ENCODE measurements around the gene EYS. TPM values are rescaled to one million over a fixed set of nuclear protein-coding genes. Genes with fewer than 3 reads are reported as not detected.

The EYS gene
- total RNA-seq, 2 donors from 2014 or later, result 0.18 to 3.5 TPM

- no peak for DNase-seq (ENCODE audit: low spot score)
- intact Hi-C loops (cut with DNase I), result no loop called here
- Histone ChIP-seq H3K4me1 (replicated peaks) (no peaks in the 10 kb centered on the region), H3K4me3 (no peak overlapping the region), H3K27ac (no peak overlapping the region), H3K9me3 (no peaks in the 10 kb centered on the region), H3K36me3 (no peaks in the 10 kb centered on the region), H3K27me3 (replicated peaks; ENCODE audit: insufficient read depth) (no peaks in the 10 kb centered on the region)
- no peak for TF ChIP-seq POLR2A (IDR thresholded peaks at IDR 0.05)
- no peak for TF ChIP-seq POLR2AphosphoS5 (IDR thresholded peaks at IDR 0.05)
- TF ChIP-seq CTCF (IDR thresholded peaks at IDR 0.05), result no peak
- WGBS, result 79% methylated on average over 2 of the region's 2 CpGs
Observed at GRCh38 chr6:65299236-65299635, 407.8 kb downstream of the EYS start.

DNA sequence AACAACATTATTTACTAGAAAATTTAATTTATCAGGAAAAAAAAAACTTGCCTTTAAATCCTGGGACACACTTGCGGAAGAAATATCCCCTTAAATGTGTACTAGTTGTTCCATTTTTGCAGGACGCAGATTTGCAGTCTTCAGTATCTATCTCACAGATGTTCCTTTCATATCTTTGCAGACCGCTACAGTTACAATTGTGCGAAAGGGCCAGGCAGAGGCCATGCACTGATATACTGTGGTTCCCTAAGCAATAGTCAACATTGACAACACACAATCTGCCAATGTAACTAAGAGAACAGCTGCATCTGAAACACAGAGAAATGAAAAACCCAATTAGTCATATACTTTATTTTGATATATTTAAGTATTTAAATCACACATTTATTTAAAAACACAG lies 411.2 kb downstream of the EYS start:
- no peaks in the 10 kb centered on the region for H3K4me1 ChIP-seq (replicated peaks)
- TF ChIP-seq POLR2AphosphoS5 (IDR thresholded peaks at IDR 0.05) (no peak), CTCF (IDR thresholded peaks at IDR 0.05) (no peak), POLR2A (IDR thresholded peaks at IDR 0.05) (no peak)
- H3K27ac ChIP-seq, result no peak overlapping the region
- 83% methylated on average over 4 of the region's 4 CpGs for WGBS
- H3K9me3 ChIP-seq, result no peaks in the 10 kb centered on the region
- no peaks in the 10 kb centered on the region for H3K36me3 ChIP-seq
- no peak for DNase-seq (ENCODE audit: low spot score)
- intact Hi-C loops (cut with DNase I), result no loop called here
- H3K4me3 ChIP-seq, result no peak overlapping the region
- no peaks in the 10 kb centered on the region for H3K27me3 ChIP-seq (replicated peaks; ENCODE audit: insufficient read depth)

DNA sequence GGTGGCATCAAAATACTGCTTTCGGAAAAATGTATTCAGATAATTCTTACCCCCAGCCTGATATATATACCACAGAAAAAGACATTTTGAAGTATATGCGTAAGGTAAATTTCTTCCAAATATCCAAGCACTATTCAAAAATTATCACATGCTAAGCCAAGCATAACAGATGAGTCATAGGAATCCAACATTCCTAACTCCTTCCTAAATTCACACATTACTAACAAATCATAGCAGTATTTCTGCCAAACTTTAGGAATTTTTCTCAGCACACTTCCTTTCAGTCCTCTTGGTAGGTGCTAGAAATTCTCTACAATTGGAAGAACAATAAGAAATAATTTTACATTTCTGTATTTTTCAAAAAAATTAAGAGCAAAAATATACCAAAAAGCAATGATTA lies 417.5 kb downstream of the EYS start:
- Histone ChIP-seq H3K9me3 (no peaks in the 10 kb centered on the region), H3K4me1 (replicated peaks) (no peaks in the 10 kb centered on the region), H3K36me3 (no peaks in the 10 kb centered on the region), H3K4me3 (no peak overlapping the region), H3K27ac (no peak overlapping the region), H3K27me3 (replicated peaks; ENCODE audit: insufficient read depth) (no peaks in the 10 kb centered on the region)
- WGBS, result 93% methylated on average over 2 of the region's 2 CpGs
- intact Hi-C loops (cut with DNase I), result no loop called here
- no peak for DNase-seq (ENCODE audit: low spot score)
- TF ChIP-seq CTCF (IDR thresholded peaks at IDR 0.05) (no peak), POLR2A (IDR thresholded peaks at IDR 0.05) (no peak), POLR2AphosphoS5 (IDR thresholded peaks at IDR 0.05) (no peak)

- H3K4me3 ChIP-seq, result no peak overlapping the region
- no peaks in the 10 kb centered on the region for H3K27me3 ChIP-seq (replicated peaks; ENCODE audit: insufficient read depth)
- no peak overlapping the region for H3K27ac ChIP-seq
- DNase-seq (ENCODE audit: low spot score), result no peak
- intact Hi-C loops (cut with DNase I), result no loop called here
- H3K9me3 ChIP-seq, result no peaks in the 10 kb centered on the region
- H3K4me1 ChIP-seq (replicated peaks), result no peaks in the 10 kb centered on the region
- TF ChIP-seq CTCF (IDR thresholded peaks at IDR 0.05) (no peak), POLR2A (IDR thresholded peaks at IDR 0.05) (no peak), POLR2AphosphoS5 (IDR thresholded peaks at IDR 0.05) (no peak)
- no peaks in the 10 kb centered on the region for H3K36me3 ChIP-seq
Observed at GRCh38 chr6:65285275-65285674, 421.8 kb downstream of the EYS start.

GRCh38 chr6:65280060-65280459 lies 427.0 kb downstream of the EYS start:
- Histone ChIP-seq H3K36me3 (no peaks in the 10 kb centered on the region), H3K9me3 (no peaks in the 10 kb centered on the region), H3K4me3 (no peak overlapping the region), H3K27ac (no peak overlapping the region), H3K27me3 (replicated peaks; ENCODE audit: insufficient read depth) (no peaks in the 10 kb centered on the region), H3K4me1 (replicated peaks) (no peaks in the 10 kb centered on the region)
- TF ChIP-seq CTCF (IDR thresholded peaks at IDR 0.05) (no peak), POLR2AphosphoS5 (IDR thresholded peaks at IDR 0.05) (no peak), POLR2A (IDR thresholded peaks at IDR 0.05) (no peak)
- intact Hi-C loops (cut with DNase I), result no loop called here
- no peak for DNase-seq (ENCODE audit: low spot score)
- WGBS, result 81% methylated on average over 3 of the region's 3 CpGs
